K562 (cell line): ENCODE data around the gene SLC4A11.

ENCODE experiments used
- BRF1 ChIP-seq: IDR thresholded peaks from 3 replicates; pipeline ENCODE4 v1.6.1; 2011; ENCODE audit warnings: borderline replicate concordance, mild to moderate bottlenecking; ENCODE audit not compliant: insufficient read length; ENCODE audit errors: extremely low read depth
- CHD4 ChIP-seq: fragments of 200-600 bp; sonication (generic); IDR thresholded peaks from 3 replicates; pipeline ENCODE4 v1.6.1; 2012; ENCODE audit warnings: low read depth, mild to moderate bottlenecking, mixed read lengths, low read length, inconsistent platforms; ENCODE audit not compliant: insufficient read depth, insufficient replicate concordance, poor library complexity, severe bottlenecking
- CLOCK ChIP-seq: fragments of 250-450 bp; sonication (Bioruptor Pico); IDR thresholded peaks from 2 replicates; pipeline ENCODE4 v1.4.0; 2020; ENCODE audit warnings: mild to moderate bottlenecking, moderate library complexity, borderline replicate concordance
- MBD2 ChIP-seq: sonication (generic); IDR thresholded peaks from 2 replicates; pipeline ENCODE4 v1.6.1; 2016; ENCODE audit warnings: low read depth, borderline replicate concordance
- NKRF ChIP-seq: fragments of 450-650 bp; IDR thresholded peaks from 2 replicates; pipeline ENCODE4 v1.6.1; 2016; ENCODE audit warnings: borderline replicate concordance
- POLR2A ChIP-seq: fragments of 450-650 bp; conservative IDR thresholded peaks from 2 replicates; pipeline ENCODE4 v1.6.1; 2016
- SMARCC2 ChIP-seq: fragments of 450-650 bp; IDR thresholded peaks from 2 replicates; pipeline ENCODE4 v1.6.1; 2017; ENCODE audit warnings: antibody characterized with exemption, moderate library complexity, mild to moderate bottlenecking, low read depth
- SMC3 ChIP-seq: conservative IDR thresholded peaks from 2 replicates; pipeline ENCODE4 v1.6.1; 2011; ENCODE audit warnings: low read depth, low read length, improper control_type of control experiment; ENCODE audit not compliant: insufficient read depth
- SRSF7 ChIP-seq: fragments of 200-400 bp; formaldehyde crosslinking; optimal IDR thresholded peaks from 2 replicates; pipeline ENCODE3; 2017; ENCODE audit warnings: mild to moderate bottlenecking, low read depth, low read length
- YY1 ChIP-seq, 3 experiments: IDR thresholded peaks; 2 replicates each; pipeline ENCODE4 v1.6.1; 2011; ENCODE audit warnings: low read length in 2 of 3, mild to moderate bottlenecking in 2 of 3, moderate library complexity in 2 of 3, borderline replicate concordance in 1 of 3, control low read depth in 1 of 3, low read depth in 1 of 3; ENCODE audit not compliant: insufficient read depth in 3 of 3, insufficient replicate concordance in 2 of 3, control insufficient read depth in 1 of 3, insufficient read length in 1 of 3; ENCODE audit errors: extremely low read depth in 1 of 3
- ZNF146 ChIP-seq: IDR thresholded peaks from one replicate; pipeline ENCODE4 v1.6.1; 2018; ENCODE audit warnings: missing compliant biosample characterization; ENCODE audit not compliant: unreplicated experiment

GRCh38 chr20:3194617-3195280 lies 44.2 kb downstream of the SLC4A11 start:
- TF ChIP-seq SMC3 (no peak), YY1 (IDR thresholded peaks at IDR 0.05; ENCODE audit: borderline replicate concordance in 1 of 3, control insufficient read depth in 1 of 3, extremely low read depth in 1 of 3, insufficient read depth in 3 of 3, insufficient read length in 1 of 3, insufficient replicate concordance in 2 of 3, low read depth in 1 of 3, low read length in 2 of 3) (no peak), SMARCC2 (no peak), CLOCK (no peak), BRF1 (no peak), CHD4 (no peak), SRSF7 (no peak), POLR2A (no peak), ZNF146 (CRISPR knock-in tag) (no peak), MBD2 (no peak), NKRF (no peak)
